C4-2B (cell line): ENCODE measurements around the gene ICE1.
"Not testable (repeated sequence)": the region's sequence is repeated elsewhere in the genome, so short reads cannot be mapped to it uniquely, and the experiment has no call there.

ENCODE experiments used
- H3K27ac ChIP-seq: fragments of 450-650 bp; 2 replicates; pipeline ENCODE4 v1.5.1; 2017
- CTCF ChIP-seq: fragments of 450-650 bp; conservative IDR thresholded peaks from 2 replicates; pipeline ENCODE4 v1.5.1; 2017; ENCODE audit warnings: mild to moderate bottlenecking
- ZFX ChIP-seq: fragments of 450-650 bp; IDR thresholded peaks from 2 replicates; pipeline ENCODE4 v1.6.1; 2017

The ICE1 gene

GRCh38 chr5:5394384-5394986 is 28.0 kb upstream of the ICE1 start:
- peak; percentile 64 for TF ChIP-seq CTCF

GRCh38 chr5:5395093-5395492 is 27.4 kb upstream of the ICE1 start:
- not testable (repeated sequence) for H3K27ac ChIP-seq

More at GRCh38 chr5:5394384-5394986, 28.0 kb upstream of the ICE1 start:
- H3K27ac ChIP-seq: not testable (repeated sequence)

GRCh38 chr5:5398071-5398470 is 24.4 kb upstream of the ICE1 start:
- no peak for TF ChIP-seq ZFX
- no peak for TF ChIP-seq CTCF
- H3K27ac ChIP-seq: no peak overlapping the region

GRCh38 chr5:5401095-5401494 is 21.4 kb upstream of the ICE1 start:
- no peak overlapping the region for H3K27ac ChIP-seq
- TF ChIP-seq CTCF: no peak
- TF ChIP-seq ZFX: no peak

GRCh38 chr5:5403741-5404140 is 18.7 kb upstream of the ICE1 start:
- TF ChIP-seq ZFX: no peak
- TF ChIP-seq CTCF: no peak
- no peak overlapping the region for H3K27ac ChIP-seq

GRCh38 chr5:5404381-5404780 is 18.1 kb upstream of the ICE1 start:
- H3K27ac ChIP-seq: no peak overlapping the region
- TF ChIP-seq CTCF (no peak), ZFX (no peak)

- no peak for TF ChIP-seq CTCF
- no peak for TF ChIP-seq ZFX
- H3K27ac ChIP-seq: no peak overlapping the region
Observed at GRCh38 chr5:5405441-5405840, 17.0 kb upstream of the ICE1 start.

- H3K27ac ChIP-seq: no peak overlapping the region
- TF ChIP-seq ZFX (no peak), CTCF (no peak)
Observed at GRCh38 chr5:5407924-5408323, 14.6 kb upstream of the ICE1 start.
